AG04450 (cell line): ENCODE data around the gene MAK. TPM values are rescaled to one million over a fixed set of nuclear protein-coding genes. Genes with fewer than 3 reads are reported as not detected.
A peak's percentile ranks its signal among the peaks of the same experiment; 100 is the strongest.

Experiments
- CTCF ChIA-PET: fragments of 300-600, 350-600 bp; formaldehyde crosslinking; extraction: SDS; loops from one replicate; lab custom pipeline; 2022; ENCODE audit warnings: antibody characterized with exemption, inconsistent platforms; lab: Charles Lee
- POLR2A ChIA-PET: fragments of 350-600 bp; formaldehyde crosslinking; extraction: SDS; loops from one replicate; lab custom pipeline; 2021; ENCODE audit warnings: antibody characterized with exemption, inconsistent platforms; lab: Yijun Ruan, JAX
- DNase-seq: peaks from one replicate; pipeline ENCODE4 v3.0.0-alpha.2; 2011; ENCODE audit warnings: low read depth, low spot score
- H3K27ac ChIP-seq: one replicate; pipeline ENCODE4 v1.5.1; 2012; ENCODE audit warnings: low read depth, low read length, control low read depth
- H3K27me3 ChIP-seq: one replicate; pipeline ENCODE4 v1.6.0; 2012; ENCODE audit warnings: low read length; ENCODE audit not compliant: control insufficient read depth, insufficient read depth
- H3K4me3 ChIP-seq: 2 replicates; pipeline ENCODE4 v1.5.1; 2011; ENCODE audit warnings: mild to moderate bottlenecking, low read depth, low read length, control low read depth
- H3K9me3 ChIP-seq: 2 replicates; pipeline ENCODE4 v1.5.1; 2012; ENCODE audit warnings: low read length; ENCODE audit not compliant: control insufficient read depth, insufficient read depth
- polyA plus RNA-seq: library from polyadenylated mRNA; depleted of rRNA; stranded (reverse); fragments of >200 nt; gene quantifications from 2 replicates; pipeline ENCODE4 v1.2.3, GENCODE V29; 2011
- TF ChIP-seq, protein P1 (sequence below): IDR thresholded peaks from 2 replicates; pipeline ENCODE4 v1.5.1; 2011; ENCODE audit warnings: low read depth, low read length, control low read depth, inconsistent platforms

Gene MAK
- polyA plus RNA-seq, 1 experiment: not detected

- Histone ChIP-seq H3K4me3 (no peak overlapping the region), H3K27me3 (no peaks in the 10 kb centered on the region), H3K9me3 (no peaks in the 10 kb centered on the region), H3K27ac (no peak overlapping the region)
- ChIA-PET CTCF (interaction anchor here (0.7 to 1.1 kb wide), 2 partner anchors 12 to 15 kb away, joined by 3 read pairs; no protein-coding TSS in a partner anchor), POLR2A (no interaction called here)
- DNase-seq: peak; percentile 0
- TF ChIP-seq, protein P1, sequence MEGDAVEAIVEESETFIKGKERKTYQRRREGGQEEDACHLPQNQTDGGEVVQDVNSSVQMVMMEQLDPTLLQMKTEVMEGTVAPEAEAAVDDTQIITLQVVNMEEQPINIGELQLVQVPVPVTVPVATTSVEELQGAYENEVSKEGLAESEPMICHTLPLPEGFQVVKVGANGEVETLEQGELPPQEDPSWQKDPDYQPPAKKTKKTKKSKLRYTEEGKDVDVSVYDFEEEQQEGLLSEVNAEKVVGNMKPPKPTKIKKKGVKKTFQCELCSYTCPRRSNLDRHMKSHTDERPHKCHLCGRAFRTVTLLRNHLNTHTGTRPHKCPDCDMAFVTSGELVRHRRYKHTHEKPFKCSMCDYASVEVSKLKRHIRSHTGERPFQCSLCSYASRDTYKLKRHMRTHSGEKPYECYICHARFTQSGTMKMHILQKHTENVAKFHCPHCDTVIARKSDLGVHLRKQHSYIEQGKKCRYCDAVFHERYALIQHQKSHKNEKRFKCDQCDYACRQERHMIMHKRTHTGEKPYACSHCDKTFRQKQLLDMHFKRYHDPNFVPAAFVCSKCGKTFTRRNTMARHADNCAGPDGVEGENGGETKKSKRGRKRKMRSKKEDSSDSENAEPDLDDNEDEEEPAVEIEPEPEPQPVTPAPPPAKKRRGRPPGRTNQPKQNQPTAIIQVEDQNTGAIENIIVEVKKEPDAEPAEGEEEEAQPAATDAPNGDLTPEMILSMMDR: no peak
Observed at GRCh38 chr6:10852361-10852960, 14.1 kb upstream of the MAK start.

DNA sequence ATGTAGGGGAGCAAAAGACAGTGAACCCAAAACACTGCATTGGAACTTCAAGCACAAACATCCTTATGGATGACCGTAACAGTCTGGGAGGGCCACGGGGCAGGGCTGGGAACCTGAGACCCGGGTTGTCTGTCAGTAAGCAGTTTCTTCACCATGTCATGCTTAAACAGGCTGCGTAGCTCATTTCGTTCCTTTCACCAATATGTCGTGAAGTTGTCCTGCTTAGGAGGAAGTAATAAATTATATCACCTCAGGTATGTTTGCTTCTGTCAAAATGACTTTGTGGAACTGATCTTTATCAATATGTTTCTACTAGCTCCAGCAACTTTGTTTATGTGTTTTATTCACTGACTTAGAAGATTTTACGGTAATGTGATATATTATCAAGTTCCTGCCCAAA lies 12.4 kb upstream of the MAK start:
- TF ChIP-seq, protein P1: no peak
- CTCF ChIA-PET: interaction anchor here (1.4 kb wide), 1 partner anchor 49 kb away, joined by 5 read pairs; no protein-coding TSS in a partner anchor
- no peak overlapping the region for H3K27ac ChIP-seq
- no peak for DNase-seq
- no peak overlapping the region for H3K4me3 ChIP-seq
- H3K27me3 ChIP-seq: no peaks in the 10 kb centered on the region
- POLR2A ChIA-PET: no interaction called here
- no peaks in the 10 kb centered on the region for H3K9me3 ChIP-seq

GRCh38 chr6:10849901-10850300 lies 11.6 kb upstream of the MAK start:
- TF ChIP-seq, protein P1: no peak
- no peak for DNase-seq
- POLR2A ChIA-PET: interaction anchor here (0.5 to 0.6 kb wide), 2 partner anchors 37 to 115 kb away, joined by 4 to 6 read pairs; partner anchors contain the start of gene SYCP2L
- CTCF ChIA-PET: no interaction called here
- Histone ChIP-seq H3K27ac (no peak overlapping the region), H3K27me3 (no peaks in the 10 kb centered on the region), H3K9me3 (no peaks in the 10 kb centered on the region), H3K4me3 (no peak overlapping the region)

GRCh38 chr6:10847684-10848083 lies 9.3 kb upstream of the MAK start:
- Histone ChIP-seq H3K4me3 (no peak overlapping the region), H3K9me3 (no peaks in the 10 kb centered on the region), H3K27me3 (no peaks in the 10 kb centered on the region), H3K27ac (no peak overlapping the region)
- TF ChIP-seq, protein P1: peak; percentile 29; the same call in 1 of the 2 replicates
- DNase-seq: no peak
- CTCF ChIA-PET: interaction anchor here (0.5 to 1.1 kb wide), 3 partner anchors 104 to 707 kb away, joined by 3 read pairs; no protein-coding TSS in a partner anchor
- POLR2A ChIA-PET: no interaction called here

GRCh38 chr6:10843554-10843953 lies 5.2 kb upstream of the MAK start:
- POLR2A ChIA-PET: no interaction called here
- CTCF ChIA-PET: no interaction called here
- no peak for DNase-seq
- peaks cover 10% of the 10 kb centered on the region for H3K27me3 ChIP-seq
- no peak overlapping the region for H3K27ac ChIP-seq
- TF ChIP-seq, protein P1: no peak
- H3K4me3 ChIP-seq: no peak overlapping the region
- H3K9me3 ChIP-seq: no peaks in the 10 kb centered on the region
